ENCODE data around the gene BHLHE40.

- TF ChIP-seq CTCF (IDR thresholded peaks at IDR 0.05) (no peak), EP300 (IDR thresholded peaks at IDR 0.05) (no peak)
These were observed 48.7 kb upstream of the BHLHE40 start for GRCh38 chr3:4930501-4930900.

All from esophagus muscularis mucosa (tissue), 3 donors.